ENCODE results near the gene C19orf38. TPM values are rescaled to one million over a fixed set of nuclear protein-coding genes. Genes with fewer than 3 reads are reported as not detected.

The C19orf38 gene
- total RNA-seq, 1 experiment from 2014 or later = 0.61 TPM

- Histone ChIP-seq H3K36me3 (ENCODE audit: control insufficient read depth, insufficient read depth, low read length) (no peaks in the 10 kb centered on the region), H3K9me3 (no peaks in the 10 kb centered on the region), H3K4me1 (no peaks in the 10 kb centered on the region), H3K4me3 (ENCODE audit: low read depth, low read length) (no peak overlapping the region), H3K27me3 (replicated peaks; ENCODE audit: control insufficient read depth, insufficient read depth, low read length) (no peaks in the 10 kb centered on the region)
- POLR2A ChIA-PET = no interaction called here
- Mint-ChIP-seq H3K4me1 (ENCODE audit: low read depth, unreplicated experiment) (no peaks in the 10 kb centered on the region), H3K27ac (ENCODE audit: unreplicated experiment) (no peak overlapping the region), H3K9me3 (ENCODE audit: unreplicated experiment) (no peaks in the 10 kb centered on the region), H3K27me3 (ENCODE audit: insufficient read depth, unreplicated experiment) (no peaks in the 10 kb centered on the region), H3K4me3 (ENCODE audit: unreplicated experiment) (no peak overlapping the region), H3K36me3 (ENCODE audit: insufficient read depth, unreplicated experiment) (no peaks in the 10 kb centered on the region)
- intact Hi-C loops (cut with micrococcal nuclease; ENCODE audit: unreplicated experiment) = no loop called here
- DNase-seq = no peak
- TF ChIP-seq, protein P1, sequence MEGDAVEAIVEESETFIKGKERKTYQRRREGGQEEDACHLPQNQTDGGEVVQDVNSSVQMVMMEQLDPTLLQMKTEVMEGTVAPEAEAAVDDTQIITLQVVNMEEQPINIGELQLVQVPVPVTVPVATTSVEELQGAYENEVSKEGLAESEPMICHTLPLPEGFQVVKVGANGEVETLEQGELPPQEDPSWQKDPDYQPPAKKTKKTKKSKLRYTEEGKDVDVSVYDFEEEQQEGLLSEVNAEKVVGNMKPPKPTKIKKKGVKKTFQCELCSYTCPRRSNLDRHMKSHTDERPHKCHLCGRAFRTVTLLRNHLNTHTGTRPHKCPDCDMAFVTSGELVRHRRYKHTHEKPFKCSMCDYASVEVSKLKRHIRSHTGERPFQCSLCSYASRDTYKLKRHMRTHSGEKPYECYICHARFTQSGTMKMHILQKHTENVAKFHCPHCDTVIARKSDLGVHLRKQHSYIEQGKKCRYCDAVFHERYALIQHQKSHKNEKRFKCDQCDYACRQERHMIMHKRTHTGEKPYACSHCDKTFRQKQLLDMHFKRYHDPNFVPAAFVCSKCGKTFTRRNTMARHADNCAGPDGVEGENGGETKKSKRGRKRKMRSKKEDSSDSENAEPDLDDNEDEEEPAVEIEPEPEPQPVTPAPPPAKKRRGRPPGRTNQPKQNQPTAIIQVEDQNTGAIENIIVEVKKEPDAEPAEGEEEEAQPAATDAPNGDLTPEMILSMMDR (IDR thresholded peaks at IDR 0.05; ENCODE audit: insufficient read depth in 1 of 2, low read depth in 1 of 2, low read length in 1 of 2, severe bottlenecking in 1 of 2, unreplicated experiment in 1 of 2) = no peak
- BruUV-seq (replicated peaks) = no TSS peak
- CTCF ChIA-PET = interaction anchor here (2.0 kb wide), 1 partner anchor 14 kb away, joined by 6 read pairs; no protein-coding TSS in a partner anchor
Observed at GRCh38 chr19:10850631-10851030, 2.4 kb downstream of the C19orf38 start.

DNA sequence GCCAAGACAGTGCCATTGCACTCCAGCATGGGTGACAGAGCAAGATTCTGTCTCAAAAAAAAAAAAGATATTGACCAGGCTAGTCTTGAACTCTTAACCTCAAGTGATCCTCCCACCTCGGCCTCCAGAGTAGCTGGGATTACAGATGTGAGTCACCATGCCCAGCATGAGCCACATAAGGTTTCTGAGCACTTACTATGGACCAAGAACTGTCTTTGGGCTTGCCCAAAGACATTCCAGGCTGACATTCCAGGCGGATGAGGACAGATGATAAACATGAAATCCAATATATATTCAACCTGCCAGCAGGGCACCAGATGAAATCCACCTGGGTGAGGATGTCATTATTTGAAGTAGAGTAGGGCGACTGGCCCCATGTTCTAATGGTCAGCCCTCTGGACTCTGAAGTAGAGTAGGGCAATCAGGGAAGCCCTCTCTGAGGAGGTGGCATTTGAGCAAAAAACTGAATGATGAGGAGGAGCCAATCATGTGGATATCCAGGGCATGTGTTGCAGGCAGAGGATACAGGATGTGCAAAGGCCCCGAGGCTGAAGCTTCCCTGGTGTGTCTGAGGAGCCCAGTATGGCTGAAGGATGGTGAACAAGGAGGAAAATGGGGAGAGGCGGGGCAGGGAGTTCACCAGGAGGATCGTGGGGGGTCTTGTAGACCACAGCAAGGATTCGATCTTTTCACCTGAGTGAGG, 4.0 kb downstream of the C19orf38 start:
- TF ChIP-seq, protein P1 (IDR thresholded peaks at IDR 0.05; ENCODE audit: insufficient read depth in 1 of 2, low read depth in 1 of 2, low read length in 1 of 2, severe bottlenecking in 1 of 2, unreplicated experiment in 1 of 2) = no peak
- intact Hi-C loops (cut with micrococcal nuclease; ENCODE audit: unreplicated experiment) = no loop called here
- no peaks in the 10 kb centered on the region for H3K4me1 Mint-ChIP-seq (ENCODE audit: low read depth, unreplicated experiment)
- Histone ChIP-seq H3K36me3 (ENCODE audit: control insufficient read depth, insufficient read depth, low read length) (no peaks in the 10 kb centered on the region), H3K9me3 (no peaks in the 10 kb centered on the region), H3K4me1 (no peaks in the 10 kb centered on the region), H3K27me3 (replicated peaks; ENCODE audit: control insufficient read depth, insufficient read depth, low read length) (no peaks in the 10 kb centered on the region), H3K4me3 (ENCODE audit: low read depth, low read length) (no peak overlapping the region)
- no peaks in the 10 kb centered on the region for H3K9me3 Mint-ChIP-seq (ENCODE audit: unreplicated experiment)
- no peak overlapping the region for H3K27ac Mint-ChIP-seq (ENCODE audit: unreplicated experiment)
- no TSS peak for BruUV-seq (replicated peaks)
- no peaks in the 10 kb centered on the region for H3K36me3 Mint-ChIP-seq (ENCODE audit: insufficient read depth, unreplicated experiment)
- ChIA-PET CTCF (no interaction called here), POLR2A (no interaction called here)
- no peaks in the 10 kb centered on the region for H3K27me3 Mint-ChIP-seq (ENCODE audit: insufficient read depth, unreplicated experiment)
- no peak for DNase-seq
- H3K4me3 Mint-ChIP-seq (ENCODE audit: unreplicated experiment) = no peak overlapping the region

GRCh38 chr19:10852941-10853340, 4.7 kb downstream of the C19orf38 start:
- no peaks in the 10 kb centered on the region for H3K4me1 Mint-ChIP-seq (ENCODE audit: low read depth, unreplicated experiment)
- H3K9me3 ChIP-seq = no peaks in the 10 kb centered on the region
- TF ChIP-seq, protein P1 (IDR thresholded peaks at IDR 0.05; ENCODE audit: insufficient read depth in 1 of 2, low read depth in 1 of 2, low read length in 1 of 2, severe bottlenecking in 1 of 2, unreplicated experiment in 1 of 2) = no peak
- intact Hi-C loops (cut with micrococcal nuclease; ENCODE audit: unreplicated experiment) = no loop called here
- no peaks in the 10 kb centered on the region for H3K36me3 ChIP-seq (ENCODE audit: control insufficient read depth, insufficient read depth, low read length)
- no TSS peak for BruUV-seq (replicated peaks)
- H3K36me3 Mint-ChIP-seq (ENCODE audit: insufficient read depth, unreplicated experiment) = no peaks in the 10 kb centered on the region
- H3K27ac Mint-ChIP-seq (ENCODE audit: unreplicated experiment) = no peak overlapping the region
- H3K27me3 Mint-ChIP-seq (ENCODE audit: insufficient read depth, unreplicated experiment) = no peaks in the 10 kb centered on the region
- no peak overlapping the region for H3K4me3 ChIP-seq (ENCODE audit: low read depth, low read length)
- H3K4me3 Mint-ChIP-seq (ENCODE audit: unreplicated experiment) = no peak overlapping the region
- ChIA-PET POLR2A (no interaction called here), CTCF (interaction anchor here (0.7 kb wide), 1 partner anchor 18 kb away, joined by 7 read pairs; no protein-coding TSS in a partner anchor)
- DNase-seq = no peak
- H3K27me3 ChIP-seq (replicated peaks; ENCODE audit: control insufficient read depth, insufficient read depth, low read length) = no peaks in the 10 kb centered on the region
- no peaks in the 10 kb centered on the region for H3K4me1 ChIP-seq
- H3K9me3 Mint-ChIP-seq (ENCODE audit: unreplicated experiment) = no peaks in the 10 kb centered on the region
